HG02759 (cell line): ENCODE data around the gene WDR59.
A peak's percentile ranks its signal among the peaks of the same experiment; 100 is the strongest.
"Not testable (repeated sequence)": the region's sequence is repeated elsewhere in the genome, so short reads cannot be mapped to it uniquely, and the experiment has no call there.

Experiments
- ATAC-seq: cut with Tn5 transposase; IDR thresholded peaks from one replicate; pipeline ENCODE4 v1.9.1; 2021; ENCODE audit warnings: mild to moderate bottlenecking, moderate library complexity; ENCODE audit not compliant: unreplicated experiment

The WDR59 gene

DNA sequence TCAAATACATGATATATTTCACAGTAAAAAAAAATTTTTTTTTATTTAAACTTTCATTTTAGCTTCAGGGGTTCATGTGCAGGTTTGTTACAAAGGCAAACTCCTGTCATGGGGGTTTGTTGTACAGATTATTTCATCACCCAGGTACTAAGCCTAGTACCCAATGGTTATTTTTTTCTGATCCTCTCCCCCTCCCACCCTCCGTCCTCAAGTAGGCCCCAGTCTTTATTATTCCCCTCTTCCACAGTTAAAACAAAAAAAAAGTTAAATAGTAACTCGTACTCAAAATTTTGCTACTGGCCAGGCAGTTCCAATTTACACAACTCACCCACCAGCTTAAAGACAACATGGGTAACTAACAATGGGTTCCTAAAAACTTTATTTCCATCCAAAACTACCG lies 63.9 kb downstream of the WDR59 start:
- no peak for ATAC-seq

DNA sequence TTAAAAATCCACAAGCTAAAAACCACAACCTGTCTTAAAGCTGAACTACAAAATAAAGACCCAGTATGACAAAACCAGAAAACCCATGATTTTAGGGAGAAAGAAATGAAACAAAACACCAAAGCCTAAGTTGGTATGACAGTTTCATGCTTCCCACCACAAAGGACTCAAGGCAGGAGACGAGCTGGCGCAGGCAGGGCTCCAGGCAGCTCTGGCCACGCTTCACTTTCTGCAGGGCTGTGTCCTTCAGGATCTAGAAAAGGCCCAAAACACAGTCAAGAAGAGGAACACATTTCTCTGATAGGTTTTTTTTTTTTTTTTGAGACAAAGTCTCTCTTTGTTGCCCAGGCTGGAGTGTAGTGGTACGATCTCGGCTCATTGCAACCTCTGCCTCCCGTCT lies 75.3 kb downstream of the WDR59 start:
- no peak for ATAC-seq

DNA sequence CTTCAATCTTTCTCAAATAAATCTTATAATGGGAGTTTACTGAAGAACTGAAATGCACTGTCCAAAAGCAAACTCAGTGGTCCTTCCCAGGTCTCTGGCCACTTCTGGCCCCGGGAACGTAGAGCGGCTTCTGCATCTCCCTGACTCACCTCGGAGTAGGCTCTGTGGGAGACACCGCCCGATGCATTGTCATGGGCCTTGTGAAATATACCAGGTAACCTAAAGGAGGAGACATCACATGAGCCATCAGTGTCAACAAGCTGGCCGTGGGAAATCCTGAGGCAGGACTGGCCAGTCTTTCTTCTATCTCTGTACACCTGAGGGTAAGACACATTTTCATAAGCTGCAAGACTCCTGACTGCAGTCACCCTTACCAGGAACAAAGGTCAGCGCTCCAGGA lies 76.2 kb downstream of the WDR59 start:
- not testable (repeated sequence) for ATAC-seq

DNA sequence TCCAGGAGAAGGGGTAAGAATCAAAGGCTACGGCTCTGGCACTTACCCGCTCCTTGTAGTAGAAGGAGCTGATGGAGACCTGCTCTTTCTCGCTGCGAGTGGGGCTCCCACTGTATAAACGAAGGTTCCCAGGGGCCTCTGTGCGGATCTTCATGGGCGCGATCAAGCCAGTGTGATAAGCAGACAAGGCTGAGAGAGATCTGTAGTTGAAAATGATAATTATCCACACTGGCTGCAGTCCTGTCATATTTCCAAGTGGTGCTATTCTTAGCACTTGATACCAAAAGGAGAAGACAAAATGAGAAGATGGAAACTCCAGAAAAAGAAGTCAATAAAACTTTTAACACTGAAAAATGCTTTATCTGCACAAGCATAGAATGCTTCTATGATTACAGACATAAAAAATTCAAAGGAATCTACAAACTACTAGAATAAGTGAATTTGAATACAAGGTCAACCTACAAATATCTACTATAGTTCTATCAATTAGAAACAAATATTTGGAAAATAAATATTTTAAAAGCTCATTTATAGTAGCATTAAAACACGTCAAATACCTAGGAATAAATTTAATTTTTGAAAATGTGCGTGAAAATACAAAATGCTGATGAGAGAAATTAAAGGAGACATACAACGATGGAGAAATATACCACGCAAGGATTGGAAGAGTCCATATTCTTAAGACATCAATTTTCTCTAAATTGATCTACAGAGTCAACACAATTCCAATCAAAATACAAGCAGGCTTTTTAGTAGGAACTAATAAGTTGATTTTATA lies 80.8 kb downstream of the WDR59 start:
- no peak for ATAC-seq

DNA sequence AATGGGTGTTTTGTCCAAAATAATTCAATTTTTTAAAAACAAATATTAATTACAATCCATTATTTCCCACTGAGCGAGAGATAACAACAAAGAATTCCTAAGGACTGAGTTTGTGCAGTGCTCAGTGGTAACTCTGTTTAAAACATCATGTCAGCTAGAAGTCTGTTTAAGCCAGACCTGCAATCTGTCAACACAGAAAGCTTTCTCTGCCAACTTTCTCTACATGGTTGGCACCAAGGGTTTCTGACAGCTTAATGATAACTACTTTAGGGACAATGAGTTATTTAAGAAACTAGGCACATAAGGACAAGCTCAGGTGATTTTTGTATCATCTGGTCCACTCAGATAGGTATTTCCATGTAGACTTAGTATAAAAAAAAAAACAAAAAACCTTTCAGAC lies 81.8 kb downstream of the WDR59 start:
- no peak for ATAC-seq

DNA sequence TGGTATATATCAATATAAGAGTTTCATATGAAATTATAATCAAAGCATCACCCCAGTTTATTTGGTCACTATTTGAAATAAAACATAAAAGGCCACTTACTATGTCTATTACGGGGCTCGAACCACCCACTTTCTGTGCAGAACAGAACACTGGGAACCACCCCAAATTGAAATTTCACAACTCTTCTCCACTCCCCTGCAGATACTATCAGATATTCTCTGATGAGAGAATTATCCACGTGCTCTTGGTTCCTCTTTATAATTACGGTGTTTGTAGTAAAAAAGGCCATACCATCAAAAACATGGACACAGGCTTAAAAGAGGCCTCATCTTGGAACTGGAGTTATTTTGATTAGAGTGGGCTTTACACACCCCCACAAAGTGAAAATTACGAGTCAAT lies 82.8 kb downstream of the WDR59 start:
- no peak for ATAC-seq

DNA sequence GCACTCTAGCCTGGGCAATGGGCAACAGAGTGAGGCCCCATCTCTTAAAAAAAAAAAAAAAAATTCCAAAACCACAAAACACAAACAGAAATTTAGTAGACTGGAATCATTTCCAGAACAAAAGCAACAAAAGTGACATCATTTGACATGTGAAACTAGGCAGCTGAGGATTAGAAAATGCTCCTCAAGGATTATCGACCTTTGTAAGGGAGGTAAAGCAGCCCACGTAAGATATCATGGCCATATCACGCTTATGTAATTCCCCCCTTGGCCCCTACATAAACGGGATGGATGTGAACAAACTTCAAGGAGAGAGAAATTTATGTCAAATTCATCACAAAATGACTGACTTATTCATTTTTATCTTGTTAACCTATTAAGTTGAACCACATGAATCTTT lies 83.3 kb downstream of the WDR59 start:
- no peak for ATAC-seq

DNA sequence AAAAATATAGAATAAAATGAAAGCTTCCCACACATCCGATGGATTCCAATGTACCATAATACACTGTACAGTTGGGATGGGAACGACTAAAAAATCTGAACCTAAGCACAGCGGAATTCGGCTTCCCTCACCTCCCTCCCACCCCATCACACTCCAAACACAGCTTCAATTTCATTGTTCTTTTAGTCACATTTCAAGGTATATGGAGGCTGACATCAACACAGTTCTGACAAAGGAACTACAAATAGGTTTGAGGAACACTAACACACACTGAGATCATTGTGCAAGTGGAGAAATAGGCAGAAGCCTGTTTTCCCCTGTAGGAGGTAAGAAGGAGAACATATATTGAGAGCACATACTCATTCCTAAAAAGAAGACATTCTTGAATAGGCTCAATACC lies 85.1 kb downstream of the WDR59 start:
- no peak for ATAC-seq

DNA sequence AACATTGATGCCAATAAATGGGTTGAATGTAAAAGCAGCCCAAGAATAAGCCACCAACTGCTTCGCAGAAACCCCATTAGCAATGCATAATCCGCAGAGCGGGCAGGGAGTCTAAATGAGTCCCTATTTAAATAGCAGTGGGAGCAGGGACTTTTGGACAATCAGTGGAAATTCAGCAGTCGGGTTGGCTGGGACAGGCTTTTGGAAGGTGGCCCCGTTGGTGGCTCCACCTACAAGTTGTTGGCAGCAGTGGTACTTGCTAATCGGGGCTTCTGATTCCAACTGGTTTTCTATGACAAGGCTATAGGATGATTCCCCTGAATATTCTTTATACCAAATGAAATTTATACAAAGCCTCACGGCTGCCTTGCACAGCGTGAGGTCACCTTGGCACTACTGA lies 86.3 kb downstream of the WDR59 start:
- ATAC-seq = no peak

DNA sequence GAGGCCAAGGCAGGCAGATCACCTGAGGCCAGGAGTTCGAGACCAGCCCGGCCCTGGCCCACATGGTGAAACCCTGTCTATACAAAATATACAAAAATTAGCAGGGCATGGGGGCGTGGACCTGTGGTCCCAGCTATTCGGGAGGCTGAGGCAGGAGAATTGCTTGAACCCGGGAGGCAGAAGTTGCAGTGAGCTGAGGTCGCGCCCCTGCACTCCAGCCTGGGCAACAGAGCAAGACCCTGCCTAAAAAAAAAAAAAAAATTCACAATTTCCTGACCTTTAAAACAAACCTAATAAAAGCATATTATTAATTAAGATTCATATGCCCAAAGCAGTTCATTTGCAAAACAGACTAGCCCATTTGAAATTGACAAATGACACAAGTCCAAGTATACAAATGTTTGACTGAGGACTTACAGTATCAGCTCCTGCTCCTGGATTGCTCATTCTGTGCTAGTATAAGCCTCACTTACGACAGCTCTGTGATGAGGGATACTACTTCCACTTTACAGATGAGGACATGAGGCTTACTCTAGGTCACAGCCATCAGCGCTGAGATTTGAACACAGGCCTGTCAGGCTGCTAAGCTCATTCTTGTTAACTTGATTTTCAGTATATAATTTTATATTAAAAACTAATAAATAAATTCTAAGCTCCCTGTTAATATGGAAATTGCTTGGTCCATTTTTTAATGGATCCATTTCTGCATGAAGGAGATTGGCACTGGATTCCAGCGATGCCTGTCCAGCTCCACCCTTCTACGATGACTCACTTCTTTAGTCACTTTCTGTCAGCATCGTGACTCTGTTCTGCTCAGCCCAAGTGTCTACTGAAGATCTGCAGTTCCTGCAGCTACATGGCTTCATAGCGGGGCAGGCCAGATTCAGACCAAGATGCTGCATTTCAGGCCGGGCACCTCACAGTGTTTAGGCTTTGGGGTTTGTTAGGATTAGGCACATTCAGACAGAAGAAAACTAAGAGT lies 88.2 kb downstream of the WDR59 start:
- ATAC-seq = no peak

DNA sequence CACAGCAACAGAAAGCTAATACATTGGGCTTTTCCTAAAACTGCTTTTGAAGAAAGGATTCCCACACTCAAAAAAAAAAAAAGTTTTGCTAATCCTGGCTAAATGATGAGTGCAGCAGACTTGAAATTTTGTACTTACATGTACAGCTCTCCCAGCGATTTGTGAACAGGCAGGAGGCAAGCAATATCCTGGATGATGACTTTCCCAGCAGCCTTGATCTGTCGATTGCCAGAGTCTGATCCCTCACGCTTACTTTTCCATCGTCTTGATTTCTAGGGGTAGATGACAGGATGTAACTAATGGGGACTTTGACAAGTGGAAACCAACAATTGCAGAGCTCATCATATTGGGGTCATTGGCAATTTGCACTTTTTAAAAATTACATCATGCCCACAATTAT lies 91.4 kb downstream of the WDR59 start:
- no peak for ATAC-seq

DNA sequence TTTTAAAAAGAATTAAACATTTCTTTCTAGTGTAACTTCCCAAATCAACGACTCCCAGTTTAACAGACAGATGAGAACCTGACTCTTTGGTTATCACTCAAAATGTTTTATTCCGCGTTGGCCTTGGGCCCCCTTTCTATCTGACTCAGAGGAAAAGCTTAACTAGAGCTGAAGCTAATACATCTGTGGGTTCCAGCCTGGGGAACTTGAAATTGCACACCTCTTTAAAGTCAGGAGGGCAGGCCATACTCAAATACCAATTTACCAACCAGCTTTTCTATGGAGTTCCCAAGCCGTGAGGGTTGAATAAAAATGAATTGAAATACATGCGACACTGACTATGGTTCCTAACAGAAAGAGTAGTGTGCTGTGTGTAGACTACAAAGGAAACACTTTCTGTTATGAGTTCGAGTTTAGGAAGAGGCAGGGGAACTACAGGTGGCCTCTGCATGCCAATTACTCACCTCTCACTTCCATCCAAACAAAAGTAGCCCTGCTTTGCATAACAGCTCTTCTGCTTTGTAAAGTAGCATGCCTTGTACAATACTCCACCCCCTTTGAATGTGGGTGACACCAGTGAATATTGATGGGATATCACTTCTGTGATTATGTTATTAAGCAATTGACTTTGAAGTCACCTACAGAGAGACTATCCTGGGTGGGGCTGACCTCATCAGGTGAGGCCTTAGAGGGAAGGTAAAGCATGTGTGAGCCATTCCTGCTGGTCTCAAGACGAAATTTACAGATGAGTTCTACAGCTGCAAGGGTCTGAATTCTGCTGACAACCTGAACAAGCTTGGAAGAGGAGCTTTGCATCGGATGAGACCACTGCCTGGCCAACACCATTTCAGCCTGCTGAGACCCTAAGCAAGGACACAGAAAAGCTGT lies 92.1 kb downstream of the WDR59 start:
- ATAC-seq = peak; percentile 96

DNA sequence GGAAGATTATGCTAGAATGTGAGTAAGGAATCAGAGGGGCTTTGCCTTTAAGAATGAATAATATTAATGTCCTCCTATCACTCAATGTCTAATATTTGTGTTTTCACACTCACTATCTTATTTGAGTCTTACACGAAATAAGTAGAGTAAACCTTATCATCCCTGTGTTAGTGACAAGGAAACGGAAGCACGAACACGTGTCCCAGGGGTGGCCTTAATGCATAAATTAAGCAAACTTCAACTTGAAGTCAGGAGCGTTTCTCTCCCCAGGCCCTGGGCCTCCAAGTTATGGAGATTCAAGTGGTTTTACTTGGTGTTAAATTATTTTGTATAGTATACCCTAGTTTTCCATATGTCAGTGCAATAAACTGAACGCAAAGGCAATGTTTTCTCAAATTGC lies 96.0 kb downstream of the WDR59 start:
- no peak for ATAC-seq

DNA sequence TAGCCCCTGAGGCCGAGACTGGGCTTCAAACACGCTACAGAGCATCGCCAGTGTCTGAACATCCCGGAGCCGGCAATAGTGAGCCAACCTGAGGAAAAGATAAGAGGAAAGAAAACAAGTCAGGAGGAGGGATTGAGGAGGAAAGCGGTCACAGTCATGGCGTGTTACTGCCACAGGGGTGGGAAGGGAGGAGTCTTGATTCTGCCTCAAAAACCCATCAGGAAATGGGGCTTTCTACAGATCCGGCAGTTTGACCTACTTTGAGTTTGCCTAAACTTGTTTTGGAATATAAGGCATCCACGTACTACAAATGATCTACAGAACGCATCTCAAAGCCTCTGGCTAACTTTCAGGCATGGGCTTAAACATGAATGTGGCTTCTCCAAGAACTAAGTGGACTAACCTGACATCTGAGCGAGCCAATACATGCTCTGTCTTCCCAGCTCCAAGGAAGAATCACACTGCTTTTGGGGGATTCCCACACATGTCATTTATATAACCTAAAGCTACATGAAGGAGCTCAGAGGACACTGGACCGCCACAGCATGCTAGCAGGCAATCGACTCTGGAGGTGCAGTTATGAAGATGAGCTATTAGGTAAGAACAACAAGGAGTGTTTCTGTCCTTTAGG lies 96.6 kb downstream of the WDR59 start:
- ATAC-seq = no peak

DNA sequence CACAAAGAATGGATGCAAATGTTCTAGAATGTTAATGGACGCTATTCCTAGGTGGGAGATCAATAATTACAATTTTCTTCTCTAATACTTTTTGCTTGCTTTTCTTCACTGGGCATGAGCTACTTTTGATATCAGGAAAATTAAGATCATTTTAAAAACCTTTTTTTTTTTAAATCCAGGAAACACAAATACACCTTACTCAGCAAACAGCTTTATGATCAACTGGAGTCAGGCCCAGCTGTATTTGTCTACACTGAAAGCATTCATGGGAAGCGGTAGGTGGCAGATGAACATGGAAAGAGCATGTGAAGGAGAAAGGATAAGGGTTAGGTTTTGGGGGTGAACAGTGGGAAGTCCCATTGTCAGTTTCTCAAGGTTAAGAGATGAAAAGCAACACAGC lies 97.8 kb downstream of the WDR59 start:
- ATAC-seq = no peak

DNA sequence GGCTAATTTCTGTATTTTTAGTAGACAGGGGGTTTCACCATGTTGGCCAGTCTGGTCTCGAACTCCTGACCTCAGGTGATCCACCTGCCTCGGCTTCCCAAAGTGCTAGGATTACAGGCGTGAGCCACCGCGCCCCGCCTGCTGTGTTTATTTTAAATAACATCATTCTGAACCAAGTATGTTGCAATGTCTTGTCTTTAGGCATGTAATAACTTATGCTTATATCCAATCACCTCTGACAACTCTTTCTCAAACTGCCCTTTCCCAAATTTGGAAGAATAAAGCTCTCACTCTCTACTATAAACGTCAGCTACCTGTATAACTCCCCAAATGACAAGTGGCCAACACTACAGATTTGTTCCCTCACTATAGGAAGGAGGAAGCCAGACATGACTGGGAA lies 107.2 kb downstream of the WDR59 start:
- no peak for ATAC-seq

DNA sequence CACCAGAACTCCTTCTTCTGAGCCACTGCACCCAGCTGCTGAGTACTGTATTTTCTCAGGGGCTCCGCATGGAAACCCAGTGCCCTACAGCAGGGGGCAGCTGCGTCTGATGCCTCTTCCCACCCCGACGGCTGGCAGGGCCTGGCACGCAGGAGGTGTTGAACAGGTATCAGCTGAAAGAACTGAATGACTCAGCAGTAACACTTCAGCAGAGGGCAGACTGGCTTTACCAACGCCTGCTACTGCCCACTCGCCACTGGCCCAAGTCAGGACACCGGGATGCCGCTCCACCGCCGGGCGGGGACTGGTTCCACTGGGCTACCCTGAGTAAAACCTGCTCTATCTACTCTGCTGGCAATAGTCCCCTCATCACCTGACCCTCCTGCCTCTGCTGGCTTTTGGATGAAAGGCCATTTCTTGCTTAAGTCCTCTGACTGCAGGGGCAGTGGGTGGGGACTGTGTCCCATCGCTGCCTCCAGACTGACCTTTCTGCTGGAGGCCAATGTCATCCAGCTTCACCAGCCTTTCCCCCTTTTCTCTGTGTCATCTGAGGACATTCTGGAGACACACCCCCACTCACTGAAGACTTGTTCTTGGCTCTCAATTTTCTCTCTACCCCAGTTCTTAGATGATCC lies 109.9 kb downstream of the WDR59 start:
- ATAC-seq = no peak

DNA sequence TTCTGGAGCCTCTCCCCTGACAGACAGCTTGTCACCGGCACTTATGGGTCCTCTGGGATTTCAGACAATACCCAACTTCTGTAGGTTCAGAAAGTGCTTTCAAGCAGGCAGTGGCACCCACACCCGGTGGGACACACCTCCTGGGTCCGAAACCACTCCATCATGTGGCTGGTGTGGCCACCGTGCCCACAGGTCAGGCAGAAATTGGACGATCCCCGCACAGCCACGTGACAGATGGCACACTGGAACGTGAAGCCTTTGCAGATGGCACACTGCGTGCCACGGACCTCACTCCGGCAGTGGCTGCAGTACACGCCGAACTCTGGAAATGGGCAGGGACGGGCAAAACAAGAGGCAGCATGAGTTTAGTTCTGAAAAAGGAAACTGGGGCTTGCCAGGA lies 110.8 kb downstream of the WDR59 start:
- ATAC-seq = no peak

DNA sequence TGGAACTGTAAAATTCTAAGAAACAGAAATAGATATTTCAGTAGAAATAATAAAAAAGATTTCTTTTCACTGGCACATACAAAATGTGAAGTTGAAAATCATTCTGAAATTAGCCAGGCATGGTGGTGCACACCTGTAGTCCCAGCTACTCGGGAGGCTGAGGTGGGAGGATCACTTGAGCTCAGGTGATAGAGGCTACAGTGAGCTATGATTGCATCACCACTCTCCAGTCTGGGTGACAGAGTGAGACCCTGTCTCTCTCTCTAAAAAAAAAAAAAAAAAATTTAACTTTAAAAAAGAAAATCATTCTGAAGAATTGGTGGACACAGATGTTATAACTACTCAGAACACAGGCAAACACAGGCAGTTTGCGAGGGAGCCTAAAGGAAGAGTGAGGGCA lies 112.6 kb downstream of the WDR59 start:
- ATAC-seq = no peak

DNA sequence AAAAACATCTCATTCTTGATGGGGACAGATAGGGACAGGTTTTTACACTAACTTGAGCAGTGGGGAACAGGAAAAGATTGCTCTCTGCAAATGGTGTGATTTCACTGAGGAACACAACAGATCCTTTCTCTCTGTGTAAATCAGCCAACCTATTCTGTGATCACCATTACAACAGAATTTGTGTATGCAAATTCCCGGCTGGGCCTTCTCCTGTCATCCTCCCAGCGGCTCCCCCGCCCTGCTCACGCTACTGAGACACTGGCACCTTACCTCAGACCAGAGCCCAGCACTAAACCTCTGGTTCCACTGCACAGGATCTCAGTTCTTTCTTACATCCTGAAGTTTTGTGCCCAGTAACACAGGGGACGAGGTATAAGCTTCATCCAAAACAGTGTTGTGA lies 113.3 kb downstream of the WDR59 start:
- no peak for ATAC-seq
